WTC11 (cell line): ENCODE results near the gene RASGRF2. TPM values are rescaled to one million over a fixed set of nuclear protein-coding genes. Genes with fewer than 3 reads are reported as not detected.

ENCODE experiments used
- ATAC-seq: fragments of 200-7000 bp; cut with Tn5 transposase; 2 replicates; pipeline ENCODE4 v1.10.0; 2021; ENCODE audit warnings: mild to moderate bottlenecking, moderate library complexity
- CTCF ChIA-PET: fragments of 300-600 bp; sonication (Branson Sonifier 250); formaldehyde crosslinking; loops from one replicate; lab custom pipeline; 2021; ENCODE audit warnings: antibody characterized with exemption; lab: Charles Lee
- POLR2A ChIA-PET: fragments of 350-600 bp; sonication (Branson Sonifier 250); formaldehyde crosslinking; loops from one replicate; lab custom pipeline; 2021; ENCODE audit warnings: antibody characterized with exemption; lab: Charles Lee
- DNase-seq: peaks from one replicate; pipeline ENCODE4 v3.0.0; 2021; ENCODE audit warnings: low spot score
- H3K27ac Mint-ChIP-seq: 2 replicates; pipeline ENCODE4 v1.8.0; 2021; ENCODE audit warnings: mixed read lengths
- H3K27me3 Mint-ChIP-seq: 2 replicates; pipeline ENCODE4 v1.8.0; 2021; ENCODE audit warnings: low read depth, mild to moderate bottlenecking, moderate library complexity, mixed read lengths
- H3K36me3 Mint-ChIP-seq: 2 replicates; pipeline ENCODE4 v1.8.0; 2021; ENCODE audit warnings: mixed read lengths
- H3K4me1 Mint-ChIP-seq: 2 replicates; pipeline ENCODE4 v1.8.0; 2022; ENCODE audit warnings: mixed read lengths
- H3K4me3 Mint-ChIP-seq: 2 replicates; pipeline ENCODE4 v1.8.0; 2021; ENCODE audit warnings: mild to moderate bottlenecking, moderate library complexity, mixed read lengths
- H3K9me3 Mint-ChIP-seq: 2 replicates; pipeline ENCODE4 v1.8.0; 2021; ENCODE audit warnings: mixed read lengths
- ATF3 ChIP-seq: sonication (generic); formaldehyde crosslinking; conservative IDR thresholded peaks from 2 replicates; pipeline ENCODE4 v1.8.1; 2022; ENCODE audit warnings: mild to moderate bottlenecking, missing genetic modification reagents
- CTCF ChIP-seq: fragments of 200-600 bp; IDR thresholded peaks from 2 replicates; pipeline ENCODE4 v1.8.0; 2022; ENCODE audit warnings: antibody characterized with exemption
- FOXP4 ChIP-seq: sonication (generic); formaldehyde crosslinking; IDR thresholded peaks from 2 replicates; pipeline ENCODE4 v1.8.0; 2022; ENCODE audit warnings: mild to moderate bottlenecking, missing genetic modification reagents
- HMGXB4 ChIP-seq: sonication (generic); formaldehyde crosslinking; IDR thresholded peaks from 2 replicates; pipeline ENCODE4 v1.8.1; 2023; ENCODE audit warnings: mild to moderate bottlenecking, moderate library complexity, missing genetic modification reagents
- IRF1 ChIP-seq: sonication (generic); formaldehyde crosslinking; IDR thresholded peaks from 2 replicates; pipeline ENCODE4 v1.8.0; 2023; ENCODE audit warnings: missing genetic modification reagents
- IRF2 ChIP-seq: sonication (generic); formaldehyde crosslinking; IDR thresholded peaks from 2 replicates; pipeline ENCODE4 v1.8.0; 2022; ENCODE audit warnings: low read depth, missing genetic modification reagents, borderline replicate concordance
- KAT7 ChIP-seq: sonication (generic); formaldehyde crosslinking; IDR thresholded peaks from 2 replicates; pipeline ENCODE4 v1.8.1; 2023; ENCODE audit warnings: missing genetic modification reagents, mild to moderate bottlenecking, borderline replicate concordance
- MLX ChIP-seq: sonication (generic); formaldehyde crosslinking; IDR thresholded peaks from 2 replicates; pipeline ENCODE4 v1.8.1; 2023; ENCODE audit warnings: mild to moderate bottlenecking, missing genetic modification reagents, moderate library complexity
- NFATC4 ChIP-seq: fragments of 250-450 bp; sonication (Bioruptor Pico); IDR thresholded peaks from 2 replicates; pipeline ENCODE4 v1.9.0; 2021; ENCODE audit warnings: mild to moderate bottlenecking
- NR3C1 ChIP-seq: sonication (generic); formaldehyde crosslinking; conservative IDR thresholded peaks from 2 replicates; pipeline ENCODE4 v1.8.1; 2023; ENCODE audit warnings: low read depth, mild to moderate bottlenecking, missing genetic modification reagents
- ZBTB43 ChIP-seq: sonication (generic); formaldehyde crosslinking; IDR thresholded peaks from 2 replicates; pipeline ENCODE4 v1.8.1; 2023; ENCODE audit warnings: mild to moderate bottlenecking, missing genetic modification reagents
- ZNF281 ChIP-seq: sonication (generic); formaldehyde crosslinking; IDR thresholded peaks from 2 replicates; pipeline ENCODE4 v1.8.0; 2023; ENCODE audit warnings: mild to moderate bottlenecking, missing genetic modification reagents
- ZNF512 ChIP-seq: sonication (generic); formaldehyde crosslinking; IDR thresholded peaks from 2 replicates; pipeline ENCODE4 v1.8.1; 2022; ENCODE audit warnings: missing genetic modification reagents, borderline replicate concordance
- total RNA-seq: library from RNA; stranded (reverse); gene quantifications from 3 replicates; pipeline ENCODE4 v1.2.3, GENCODE V29; 2021

Gene RASGRF2
- total RNA-seq, 1 experiment from 2014 or later: 17.6 TPM

GRCh38 chr5:81183811-81184748, 223.9 kb downstream of the RASGRF2 start (continued):
- TF ChIP-seq HMGXB4 (no peak), MLX (CRISPR knock-in tag) (no peak), CTCF (no peak), NR3C1 (CRISPR knock-in tag) (no peak), ZNF512 (CRISPR knock-in tag) (no peak), ZBTB43 (CRISPR knock-in tag) (no peak), FOXP4 (no peak), KAT7 (CRISPR knock-in tag) (no peak)

GRCh38 chr5:81184749-81185110, 224.6 kb downstream of the RASGRF2 start:
- no peaks in the 10 kb centered on the region for H3K36me3 Mint-ChIP-seq
- ATAC-seq: no peak
- no peak for TF ChIP-seq ATF3 (CRISPR knock-in tag)
- TF ChIP-seq, all 79 proteins: peak for 0
- ChIA-PET POLR2A (no interaction called here), CTCF (interaction anchor here (1.2 kb wide), 1 partner anchor 10 kb away, joined by 5 read pairs; no protein-coding TSS in a partner anchor)
- Mint-ChIP-seq H3K9me3 (no peaks in the 10 kb centered on the region), H3K4me1 (peaks cover 23% of the 10 kb centered on the region), H3K27ac (peak overlapping the region; percentile 58; the same call in 1 of the 2 replicates), H3K4me3 (no peak overlapping the region), H3K27me3 (no peaks in the 10 kb centered on the region)
- no peak for DNase-seq

- CTCF ChIA-PET: no interaction called here
- Mint-ChIP-seq H3K36me3 (no peaks in the 10 kb centered on the region), H3K4me3 (no peak overlapping the region), H3K9me3 (no peaks in the 10 kb centered on the region), H3K4me1 (peaks cover 28% of the 10 kb centered on the region), H3K27me3 (no peaks in the 10 kb centered on the region), H3K27ac (no peak overlapping the region)
- ATAC-seq: no peak
- DNase-seq: no peak
- TF ChIP-seq ZNF281 (CRISPR knock-in tag): no peak
- TF ChIP-seq IRF1 (CRISPR knock-in tag): no peak
- no peak for TF ChIP-seq NFATC4 (CRISPR knock-in tag)
- no peak for TF ChIP-seq ATF3 (CRISPR knock-in tag)
- TF ChIP-seq IRF2 (CRISPR knock-in tag): no peak
- POLR2A ChIA-PET: no interaction called here
Observed at GRCh38 chr5:81187885-81188284, 227.7 kb downstream of the RASGRF2 start.
